H1 (cell line): ENCODE data around the gene SLC66A1. TPM values are rescaled to one million over a fixed set of nuclear protein-coding genes. Genes with fewer than 3 reads are reported as not detected.

Experiments used
- CTCF ChIA-PET: fragments of 300-600 bp; sonication (Branson Sonifier 250); formaldehyde crosslinking; loops from one replicate; lab custom pipeline; 2021; ENCODE audit not compliant: partially characterized antibody; lab: Charles Lee
- POLR2A ChIA-PET: fragments of 300-600 bp; sonication (Branson Sonifier 250); formaldehyde crosslinking; loops from one replicate; lab custom pipeline; 2021; ENCODE audit warnings: inconsistent platforms; ENCODE audit not compliant: partially characterized antibody; lab: Charles Lee
- DNase-seq, 2 experiments: peaks; one replicate each; pipeline versions ENCODE4 v3.0.0 to v3.0.0-alpha.2; 2010 to 2022; ENCODE audit warnings: low spot score in 2 of 2, low read depth in 1 of 2, mixed read lengths in 1 of 2
- FAIRE-seq: peaks from 2 replicates; lab custom pipeline; 2011; peaks lifted over from hg19 to GRCh38; lab: Jason Lieb, UNC
- H2AFZ ChIP-seq: 2 replicates; pipeline ENCODE4 v1.8.1; 2012; ENCODE audit warnings: low read length, inconsistent platforms
- H2AK5ac ChIP-seq: 2 replicates; pipeline ENCODE4 v1.6.1; 2013; ENCODE audit warnings: low read depth, low read length
- H2BK120ac ChIP-seq: replicated peaks from 2 replicates; pipeline ENCODE3; 2013; ENCODE audit warnings: low read depth, low read length, inconsistent platforms
- H2BK12ac ChIP-seq: 2 replicates; pipeline ENCODE4 v1.6.1; 2013; ENCODE audit warnings: low read depth, low read length
- H2BK15ac ChIP-seq: 2 replicates; pipeline ENCODE4 v1.6.1; 2013; ENCODE audit warnings: low read length
- H2BK20ac ChIP-seq: 2 replicates; pipeline ENCODE4 v1.6.1; 2013; ENCODE audit warnings: low read length
- H2BK5ac ChIP-seq: 2 replicates; pipeline ENCODE4 v1.6.1; 2013; ENCODE audit warnings: low read depth, low read length
- H3K14ac ChIP-seq: 2 replicates; pipeline ENCODE4 v1.6.1; 2013; ENCODE audit warnings: inconsistent platforms; ENCODE audit not compliant: insufficient read length
- H3K18ac ChIP-seq: 2 replicates; pipeline ENCODE4 v1.6.1; 2013; ENCODE audit warnings: low read length; ENCODE audit errors: extremely low read depth
- H3K23ac ChIP-seq: 2 replicates; pipeline ENCODE4 v1.6.1; 2013; ENCODE audit warnings: inconsistent platforms; ENCODE audit not compliant: insufficient read length
- H3K23me2 ChIP-seq: 2 replicates; pipeline ENCODE4 v1.6.1; 2013; ENCODE audit warnings: low read depth, low read length
- H3K27ac ChIP-seq: 2 replicates; pipeline ENCODE4 v1.6.1; 2011; ENCODE audit warnings: low read depth, low read length, inconsistent platforms
- H3K27me3 ChIP-seq, 4 experiments: replicated peaks in 1 of 4; 1 replicate in 1 of 4; 2 replicates in 3 of 4; pipeline versions ENCODE4 v1.6.1 to v1.8.1; 2011 to 2013; ENCODE audit warnings: low read length in 3 of 4, mild to moderate bottlenecking in 3 of 4, inconsistent platforms in 2 of 4, mixed read lengths in 2 of 4, moderate library complexity in 1 of 4; ENCODE audit not compliant: control insufficient read depth in 3 of 4, insufficient read depth in 3 of 4; ENCODE audit errors: extremely low read depth in 1 of 4
- H3K36me3 ChIP-seq, 4 experiments: 2 replicates each; pipeline versions ENCODE4 v1.6.1 to v1.8.1; 2011 to 2013; ENCODE audit warnings: mild to moderate bottlenecking in 4 of 4, low read length in 3 of 4, moderate library complexity in 2 of 4, control low read depth in 1 of 4, inconsistent platforms in 1 of 4; ENCODE audit not compliant: insufficient read depth in 4 of 4, control insufficient read depth in 2 of 4
- H3K4ac ChIP-seq: replicated peaks from 2 replicates; pipeline ENCODE3; 2013; ENCODE audit warnings: low read length, low read depth, mixed read lengths, inconsistent platforms; ENCODE audit not compliant: insufficient read length
- H3K4me1 ChIP-seq, 4 experiments: replicated peaks in 1 of 4; 1 replicate in 1 of 4; 2 replicates in 3 of 4; pipeline versions ENCODE4 v1.6.1 to v1.8.1; 2011 to 2013; ENCODE audit warnings: low read length in 3 of 4, inconsistent platforms in 2 of 4, mixed read lengths in 1 of 4; ENCODE audit not compliant: insufficient read depth in 4 of 4, control insufficient read depth in 3 of 4
- H3K4me2 ChIP-seq, 2 experiments: 2 replicates each; pipeline versions ENCODE4 v1.6.1 to v1.8.1; 2011 to 2013; ENCODE audit warnings: low read depth in 2 of 2, low read length in 2 of 2, control low read depth in 1 of 2, inconsistent platforms in 1 of 2, mild to moderate bottlenecking in 1 of 2; ENCODE audit not compliant: insufficient read depth in 1 of 2
- H3K4me3 ChIP-seq, 4 experiments: fragments of 200-600, 300-600 bp in 1 of 4; sonication (generic), shearing (Covaris generic), sonication (Bioruptor Twin) in 1 of 4; 2 replicates each; pipeline versions ENCODE4 v1.5.1 to v1.8.1; 2011 to 2016; ENCODE audit warnings: low read length in 4 of 4, low read depth in 3 of 4, control low read depth in 2 of 4, inconsistent platforms in 2 of 4, mild to moderate bottlenecking in 2 of 4, mixed read lengths in 1 of 4, moderate library complexity in 1 of 4; ENCODE audit not compliant: insufficient read depth in 2 of 4; ENCODE audit errors: extremely low read depth in 1 of 4
- H3K56ac ChIP-seq: replicated peaks from 2 replicates; pipeline ENCODE3; 2013; ENCODE audit warnings: low read depth, mild to moderate bottlenecking, mixed read lengths, low read length, inconsistent platforms; ENCODE audit not compliant: insufficient read length
- H3K79me1 ChIP-seq: 2 replicates; pipeline ENCODE4 v1.6.1; 2013; ENCODE audit warnings: low read depth, low read length, control low read depth
- H3K79me2 ChIP-seq, 2 experiments: 2 replicates each; pipeline versions ENCODE4 v1.6.1 to v1.8.1; 2012 to 2013; ENCODE audit warnings: low read length in 2 of 2, mild to moderate bottlenecking in 2 of 2, inconsistent platforms in 1 of 2; ENCODE audit not compliant: insufficient read depth in 2 of 2, control insufficient read depth in 1 of 2
- H3K9ac ChIP-seq, 4 experiments: replicated peaks in 1 of 4; 1 replicate in 1 of 4; 2 replicates in 3 of 4; pipeline versions ENCODE4 v1.6.1 to v1.8.1; 2011 to 2013; ENCODE audit warnings: low read depth in 3 of 4, low read length in 3 of 4, control low read depth in 2 of 4, mild to moderate bottlenecking in 2 of 4, moderate library complexity in 2 of 4, inconsistent platforms in 1 of 4; ENCODE audit errors: extremely low read depth in 1 of 4
- H3K9me3 ChIP-seq, 2 experiments: 2 replicates each; pipeline versions ENCODE4 v1.6.1 to v1.8.1; 2012 to 2013; ENCODE audit warnings: mild to moderate bottlenecking in 2 of 2, moderate library complexity in 2 of 2, control low read depth in 1 of 2, inconsistent platforms in 1 of 2, low read depth in 1 of 2, low read length in 1 of 2, mixed read lengths in 1 of 2; ENCODE audit not compliant: insufficient read depth in 2 of 2
- H4K20me1 ChIP-seq, 2 experiments: replicated peaks in 1 of 2; 2 replicates each; pipeline versions ENCODE3 to v1.8.1; 2011 to 2013; ENCODE audit warnings: inconsistent platforms in 2 of 2, low read length in 2 of 2, mild to moderate bottlenecking in 1 of 2; ENCODE audit not compliant: insufficient read depth in 2 of 2, control insufficient read depth in 1 of 2
- H4K5ac ChIP-seq: 2 replicates; pipeline ENCODE4 v1.6.1; 2013; ENCODE audit warnings: low read length, low read depth, mixed read lengths, inconsistent platforms; ENCODE audit not compliant: insufficient read length
- H4K8ac ChIP-seq: 2 replicates; pipeline ENCODE4 v1.8.0; 2013; ENCODE audit warnings: mild to moderate bottlenecking, moderate library complexity, low read length, inconsistent platforms; ENCODE audit not compliant: insufficient read depth; ENCODE audit errors: extremely low read depth
- H4K91ac ChIP-seq: replicated peaks from 2 replicates; pipeline ENCODE3; 2013; ENCODE audit warnings: low read length, mixed read lengths, inconsistent platforms; ENCODE audit not compliant: insufficient read length
- BACH1 ChIP-seq: IDR thresholded peaks from 2 replicates; pipeline ENCODE4 v1.6.1; 2012; ENCODE audit warnings: low read length, improper control_type of control experiment
- CBX8 ChIP-seq: fragments of 300-800, 300-1000 bp; sonication (generic); IDR thresholded peaks from 2 replicates; pipeline ENCODE4 v1.7.1; 2016; ENCODE audit warnings: low read depth, low read length, borderline replicate concordance
- EZH2 ChIP-seq: fragments of 200-600 bp; sonication (generic); IDR thresholded peaks from 2 replicates; pipeline ENCODE4 v1.7.1; 2012; ENCODE audit warnings: low read depth, mild to moderate bottlenecking, moderate library complexity, low read length, inconsistent platforms; ENCODE audit not compliant: severe bottlenecking
- SIN3A ChIP-seq, 2 experiments: IDR thresholded peaks in 1 of 2; conservative IDR thresholded peaks in 1 of 2; 2 replicates each; pipeline ENCODE4 v1.6.1; 2011 to 2012; ENCODE audit warnings: low read length in 2 of 2, improper control_type of control experiment in 1 of 2, low read depth in 1 of 2, mild to moderate bottlenecking in 1 of 2
- WGBS, 2 experiments: shearing (Covaris generic) in 1 of 2; methylation state at CpG; one replicate each; pipeline versions ENCODE4 v1.1.6 to v1.1.7; 2013 to 2015; ENCODE audit warnings: low lambda C conversion rate in 2 of 2, mixed read lengths in 2 of 2, inconsistent platforms in 1 of 2, low coverage in 1 of 2, missing lambda C conversion rate in 1 of 2; ENCODE audit not compliant: insufficient replicate concordance in 2 of 2, insufficient coverage in 1 of 2, insufficient read length in 1 of 2; ENCODE audit errors: extremely low coverage in 1 of 2, missing lambda C conversion rate in 1 of 2; 5-methylcytosine and 5-hydroxymethylcytosine counted together
- polyA plus RNA-seq, 7 experiments: library from polyadenylated mRNA; depleted of rRNA in 3 of 7; stranded (reverse) in 5 of 7; unstranded in 2 of 7; fragments of >200 nt in 5 of 7; fragments of 200-250 nt in 2 of 7; gene quantifications; 1 replicate in 5 of 7; 2 replicates in 1 of 7; 4 replicates in 1 of 7; pipeline versions ENCODE4 v1.2.1 to v1.2.3, GENCODE V29; 2011 to 2013; ENCODE audit warnings: missing spikeins in 2 of 7, mixed read lengths in 2 of 7
- total RNA-seq: library from RNA; stranded (reverse); fragmentation: NEBNext Ultra II Directional; extraction: Animal tissue kit (Norgen Biotek cat#: 25700); gene quantifications from 2 replicates; pipeline ENCODE4 v1.2.1, GENCODE V29; 2021

Gene SLC66A1
- total and polyA plus RNA-seq, 2 of the 8 experiments (the other 6 are each of a cell fraction or from before 2014, with no cell fraction given): 16.8 to 27.9 TPM

- Histone ChIP-seq H3K4me1 (peaks cover 0 to 14% (median 8%) of the 10 kb centered on the region in 4 experiments; a peak in 6 of 7 replicates), H4K8ac (peak overlapping the region; percentile 23; the same call in 1 of the 2 replicates), H2BK20ac (no peak overlapping the region), H3K9me3 (no peaks in the 10 kb centered on the region), H4K5ac (no peak overlapping the region), H3K79me1 (peaks cover 2% of the 10 kb centered on the region; the same call in 1 of the 2 replicates), H3K23me2 (peaks cover 10% of the 10 kb centered on the region; the same call in 1 of the 2 replicates), H3K27me3 (peaks cover 0 to 4% (median 1%) of the 10 kb centered on the region in 4 experiments; a peak in 1 of 7 replicates), H2BK15ac (no peak overlapping the region), H3K79me2 (peaks cover 0 to 2% of the 10 kb centered on the region in 2 experiments; a peak in 1 of 4 replicates), H2BK5ac (no peak overlapping the region), H2BK120ac (no peak overlapping the region), H3K56ac (no peak overlapping the region), H3K18ac (no peak overlapping the region), H4K91ac (no peak overlapping the region), H3K14ac (no peak overlapping the region), H3K9ac (peak overlapping the region in 3 of 4 experiments; percentile 10 to 79 (median 62); a peak in 4 of 7 replicates), H3K36me3 (peaks cover 0 to 15% (median 4%) of the 10 kb centered on the region in 4 experiments; a peak in 6 of 8 replicates), H3K27ac (no peak overlapping the region), H3K4me3 (peak overlapping the region; percentile 66 to 91 (median 79)), H3K4ac (no peak overlapping the region), H2AFZ (no peak overlapping the region), H4K20me1 (peaks cover 6 to 10% of the 10 kb centered on the region in 2 experiments), H2BK12ac (no peak overlapping the region), H2AK5ac (no peak overlapping the region), H3K23ac (peak overlapping the region; percentile 66), H3K4me2 (peak overlapping the region; percentile 89 to 98)
- DNase-seq: no peak
- no peak for TF ChIP-seq BACH1
- no peak for TF ChIP-seq EZH2
- no peak for TF ChIP-seq CBX8
- 0 out of 4 replicates have a peak, but pooled peaks of 1 of the 2 experiments have one; percentile 6 for TF ChIP-seq SIN3A (conservative IDR thresholded peaks at IDR 0.05 in 1 of 2, IDR thresholded peaks at IDR 0.05 in 1 of 2; ENCODE audit: low read depth in 1 of 2, low read length in 2 of 2)
- FAIRE-seq: no peak
- WGBS, 2 experiments: 62% methylated on average over 13 of the region's 13 CpGs; no CpG with 5 or more reads in 1 of the 2 experiments
- ChIA-PET POLR2A (interaction anchor here (0.5 to 16.9 kb wide), 12 partner anchors 10 to 330 kb away, joined by 3 to 143 read pairs (median 3); partner anchors contain the start of genes AKR7A3, EMC1 and MRTO4), CTCF (interaction anchor here (1.0 to 2.0 kb wide), 2 partner anchors 31 to 343 kb away, joined by 3 to 4 read pairs; no protein-coding TSS in a partner anchor)
Measured at GRCh38 chr1:19310720-19311502, 1.2 kb upstream of the SLC66A1 start.
